Stimulated activated CD4-positive, alpha-beta T cell treated with anti-CD3 and anti-CD28 coated beads, Interleukin-1b, Interleukin-23, amount 100 ng/mL, for 24 hours (primary cell): Measurements from ENCODE around the gene SMYD3.

Experiments used
- DNase-seq, 4 experiments: peaks; one replicate each; pipeline ENCODE4 v3.0.0-alpha.2; 2020; ENCODE audit warnings: low read depth in 4 of 4, low spot score in 1 of 4

SMYD3 gene

DNA sequence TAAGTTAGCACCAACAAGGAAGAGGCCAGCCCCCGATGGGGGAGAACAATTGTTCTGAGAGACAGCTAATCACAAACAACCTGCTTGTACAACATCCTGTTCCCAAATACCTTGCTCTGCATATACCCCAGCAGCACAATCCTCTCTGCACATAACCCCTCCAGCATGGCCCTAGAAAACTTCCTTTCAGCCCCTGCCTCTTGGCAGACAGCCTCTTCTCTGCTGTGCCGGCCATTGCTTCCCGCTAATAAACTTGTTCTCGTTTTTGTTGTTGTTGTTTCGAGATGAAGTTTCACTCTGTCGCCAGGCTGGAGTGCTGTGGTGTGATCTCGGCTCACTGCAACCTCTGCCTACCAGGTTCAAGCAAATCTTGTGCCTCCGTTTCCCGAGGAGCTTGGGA, 392.7 kb downstream of the SMYD3 start:
- DNase-seq = no peak

DNA sequence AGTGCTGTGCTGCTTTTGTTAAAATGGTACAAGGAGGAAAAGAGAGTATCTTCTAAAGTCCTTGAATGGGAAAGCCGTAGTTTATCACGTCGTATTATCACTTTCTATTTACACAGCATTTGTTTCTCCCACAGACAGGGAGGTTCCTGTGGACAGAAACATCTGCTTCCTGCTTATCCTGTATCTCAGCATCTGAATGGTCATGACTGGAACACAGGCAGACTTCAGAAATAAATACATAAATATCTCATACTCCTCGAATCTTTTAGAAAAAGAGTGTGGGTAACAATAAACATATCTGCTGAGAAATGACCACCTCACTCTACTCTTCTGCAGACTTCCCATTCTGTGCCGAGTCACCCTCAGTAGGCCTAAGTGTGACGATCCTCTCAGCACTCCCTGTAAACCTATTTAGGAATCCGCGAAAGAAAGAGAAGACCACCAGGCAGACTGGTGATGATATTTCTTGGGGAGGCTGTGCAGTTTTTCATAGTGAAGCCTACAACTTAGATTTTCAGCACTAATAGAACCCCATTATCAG, 393.5 kb downstream of the SMYD3 start:
- no peak for DNase-seq

DNA sequence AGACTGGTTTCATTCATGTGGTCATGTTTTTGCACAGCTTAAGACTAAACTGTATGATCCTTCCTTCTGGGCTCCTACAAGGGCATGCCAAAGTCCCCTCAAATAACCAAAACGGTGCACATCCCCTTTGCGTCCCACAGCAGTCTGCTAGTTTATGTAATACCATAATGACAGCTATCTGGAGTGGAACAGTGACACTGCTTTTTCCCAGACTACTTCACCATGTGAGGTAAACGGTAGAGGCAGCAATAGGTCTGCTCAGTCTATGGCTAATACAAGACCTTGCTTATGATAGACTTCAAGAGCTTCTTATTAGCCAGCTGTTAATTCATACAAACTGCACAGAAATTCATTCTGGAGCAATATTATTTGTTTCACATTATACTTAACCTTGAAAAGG, 395.5 kb downstream of the SMYD3 start:
- no peak for DNase-seq

DNA sequence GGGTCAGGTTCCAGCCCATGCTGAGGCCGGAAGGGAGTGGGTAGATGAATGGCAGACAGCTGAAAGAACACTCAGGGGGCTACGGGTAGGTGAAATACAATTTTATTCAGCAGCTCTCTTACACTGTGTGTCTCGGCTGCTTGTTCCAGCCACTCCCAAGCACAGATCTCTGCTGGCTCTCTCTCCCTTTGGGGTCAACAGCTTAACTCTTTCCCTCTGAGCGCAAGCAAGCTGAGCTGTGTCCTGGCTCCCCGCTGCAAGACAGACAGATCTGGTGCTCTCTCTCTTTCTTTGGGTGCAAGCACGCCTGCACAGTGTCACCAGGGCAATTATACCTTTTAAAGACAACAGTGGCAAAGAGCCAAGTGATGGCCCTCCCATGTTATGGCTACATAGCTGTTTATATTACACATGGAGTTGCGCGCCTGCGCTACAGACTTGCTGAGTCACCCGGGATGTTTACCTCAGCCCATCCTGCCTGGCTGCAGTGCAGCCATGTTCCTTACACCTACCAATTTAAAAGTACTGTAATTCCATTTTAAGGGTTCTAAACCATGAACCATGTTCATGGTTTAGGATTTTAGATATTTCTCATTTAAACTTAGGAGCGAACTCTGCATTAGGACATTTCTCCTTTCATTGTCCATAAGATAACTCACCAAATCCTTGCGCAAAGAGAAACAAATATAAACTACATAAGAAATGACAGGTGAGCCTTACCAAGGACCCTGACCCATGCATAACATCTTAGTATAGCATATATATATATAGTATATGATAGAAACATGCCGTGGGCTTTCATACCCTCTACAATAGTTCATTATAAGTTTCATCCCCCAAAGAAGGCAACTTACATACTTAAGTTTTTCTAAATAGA, 396.5 kb downstream of the SMYD3 start:
- DNase-seq = no peak

DNA sequence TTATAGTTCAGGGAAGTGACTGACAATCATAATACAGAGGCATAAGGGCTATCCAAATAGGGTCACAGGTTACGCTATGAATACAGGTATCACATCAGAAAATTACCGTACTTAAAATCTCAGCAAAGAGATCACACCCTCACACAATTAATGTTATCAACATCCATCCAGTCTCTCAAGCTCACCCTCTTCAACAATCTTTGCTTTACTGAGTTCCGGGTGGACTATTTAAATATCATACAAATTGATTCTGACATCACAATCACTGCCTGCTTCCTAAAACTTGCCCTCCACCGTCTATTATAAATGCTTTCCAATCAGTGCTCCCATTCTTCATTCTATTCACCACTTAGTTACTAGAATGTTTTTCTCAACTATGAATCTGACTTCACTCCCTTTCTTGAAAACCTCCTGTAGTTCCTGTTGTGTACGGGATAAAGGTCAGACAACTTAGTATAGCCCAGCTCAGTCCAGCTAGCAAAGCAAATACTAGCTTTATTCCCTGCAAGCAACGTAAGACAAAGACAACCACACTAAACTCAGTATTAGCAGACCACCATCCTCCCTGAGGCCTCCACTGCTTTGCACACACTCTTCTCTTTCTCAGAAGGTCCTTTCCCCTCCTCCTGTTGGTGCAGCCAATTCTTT, 398.7 kb downstream of the SMYD3 start:
- DNase-seq = no peak

DNA sequence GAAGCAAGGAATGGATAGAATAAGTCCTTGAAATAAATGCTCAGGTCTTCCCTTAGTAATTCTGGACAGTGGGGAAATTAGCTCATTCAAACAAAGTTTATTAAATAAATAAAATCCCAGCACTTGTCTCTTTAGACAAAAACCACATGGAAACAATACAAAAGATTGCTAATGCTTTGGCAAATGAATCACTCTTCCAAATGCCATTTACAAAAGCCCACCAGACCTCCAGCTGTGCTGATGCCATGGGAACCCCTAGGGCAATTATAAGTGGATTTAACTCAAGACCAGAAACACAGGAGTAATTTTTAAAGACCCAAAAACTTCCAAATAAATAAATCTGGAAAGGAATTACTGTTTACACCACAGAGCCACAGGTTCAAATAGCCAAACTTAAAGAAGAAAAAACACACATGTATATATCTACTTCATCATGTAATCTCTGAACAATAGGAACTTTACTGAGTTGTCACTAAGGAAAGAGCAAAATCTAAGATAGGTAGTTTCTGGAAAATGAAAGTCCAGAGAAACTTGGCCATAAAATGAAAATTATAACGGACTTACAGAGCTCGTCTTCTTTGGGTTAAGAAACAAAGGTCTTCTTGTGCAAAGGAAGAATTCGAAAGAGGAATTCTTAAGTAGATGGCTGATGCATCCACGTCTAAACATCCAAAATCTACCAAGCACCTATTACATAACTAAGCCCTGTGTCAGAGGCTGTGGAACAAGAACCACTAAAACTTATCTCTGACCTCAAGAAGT, 399.4 kb downstream of the SMYD3 start:
- DNase-seq = no peak

DNA sequence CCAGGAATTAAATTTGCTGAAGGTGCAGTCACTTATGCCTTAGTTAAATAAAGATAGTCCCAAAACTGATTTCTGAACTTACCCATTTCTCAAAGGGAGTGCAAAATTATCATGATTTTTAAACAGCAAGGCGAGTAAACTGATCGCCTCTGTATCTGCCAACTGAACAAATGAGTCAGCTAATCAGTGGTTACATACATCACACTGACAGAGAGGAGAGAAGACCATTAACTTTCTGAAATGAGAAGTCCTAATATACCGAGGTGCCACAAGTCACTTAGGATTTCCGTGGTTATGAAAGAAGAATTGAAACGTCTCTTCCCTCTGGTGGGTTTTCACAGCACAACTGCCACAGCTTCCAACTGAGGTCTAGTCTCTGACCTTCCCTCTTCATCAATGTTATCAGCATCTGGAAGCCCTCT, 400.7 kb downstream of the SMYD3 start:
- no peak for DNase-seq

DNA sequence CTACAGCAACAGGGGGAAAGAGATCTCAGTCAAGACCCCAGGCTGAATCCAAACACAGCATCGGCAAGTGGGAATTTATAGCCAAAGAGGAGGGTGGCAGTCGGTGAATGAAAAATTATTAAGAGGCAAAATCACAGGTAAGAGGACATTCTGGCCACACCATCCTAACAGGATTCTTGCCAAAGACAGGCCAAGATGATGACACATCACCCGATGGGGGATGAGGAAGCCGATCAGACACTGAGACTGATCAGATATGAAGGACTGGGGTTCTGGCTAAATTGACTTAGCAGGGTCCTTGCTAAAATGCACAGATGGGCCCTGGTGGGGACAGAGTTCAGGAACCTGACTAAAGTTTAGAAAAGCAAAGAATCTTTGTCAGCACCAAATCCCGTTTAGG, 402.2 kb downstream of the SMYD3 start:
- DNase-seq = no peak

DNA sequence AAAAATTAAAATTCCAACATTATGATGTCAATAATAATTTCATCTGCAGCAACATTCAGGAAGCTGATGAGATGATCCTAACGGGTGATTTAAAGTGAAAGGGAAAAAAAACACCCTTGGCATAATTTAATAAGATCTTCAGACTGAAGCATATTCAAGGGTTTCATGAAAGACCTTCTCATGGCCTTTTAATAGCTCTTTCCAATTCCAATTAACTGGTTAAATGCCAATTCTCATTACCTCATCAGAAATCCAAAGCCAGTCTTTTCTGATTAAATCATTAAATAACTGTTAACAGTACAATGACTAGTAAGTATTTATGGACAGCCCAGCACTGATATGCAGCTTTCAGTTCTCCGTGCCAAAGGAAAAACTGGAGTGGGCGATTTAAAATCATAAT, 407.5 kb downstream of the SMYD3 start:
- no peak for DNase-seq

DNA sequence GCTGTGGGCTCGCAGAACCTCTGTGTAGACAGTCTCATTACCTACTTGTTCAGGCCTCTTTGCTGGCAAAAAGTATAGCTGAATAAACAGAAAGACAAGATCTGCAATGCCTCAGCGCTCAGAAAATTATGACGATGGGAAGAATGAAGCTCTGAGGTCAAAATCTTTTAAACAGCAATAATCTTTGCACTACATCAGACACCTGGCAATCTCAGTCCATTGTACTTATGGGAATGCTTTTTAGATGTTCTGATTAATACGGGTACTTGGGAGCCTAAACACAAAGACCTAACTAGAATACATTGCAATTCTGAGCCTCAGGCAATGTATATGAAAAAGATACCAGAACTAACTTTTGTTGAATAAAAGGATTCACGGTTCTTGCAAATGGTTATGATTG, 410.7 kb downstream of the SMYD3 start:
- no peak for DNase-seq

DNA sequence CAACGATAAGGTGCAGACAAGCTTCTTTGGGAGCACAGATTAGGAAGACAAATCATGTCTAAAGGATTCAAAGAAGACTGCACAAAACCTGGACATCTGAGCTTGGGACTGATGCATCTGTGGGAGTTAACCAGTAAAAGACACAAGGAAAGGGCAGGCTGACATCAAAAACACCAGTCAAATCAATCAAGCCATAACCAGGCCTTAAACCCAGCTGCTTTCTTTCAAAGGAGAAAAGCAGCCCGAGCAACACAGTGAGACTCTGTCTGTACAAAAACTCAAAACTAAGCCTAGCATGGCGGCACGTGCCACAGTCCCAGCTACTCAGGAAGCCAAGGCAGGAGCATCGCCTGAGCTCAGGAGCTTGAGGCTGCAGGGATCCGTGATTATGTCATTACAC, 411.6 kb downstream of the SMYD3 start:
- no peak for DNase-seq

DNA sequence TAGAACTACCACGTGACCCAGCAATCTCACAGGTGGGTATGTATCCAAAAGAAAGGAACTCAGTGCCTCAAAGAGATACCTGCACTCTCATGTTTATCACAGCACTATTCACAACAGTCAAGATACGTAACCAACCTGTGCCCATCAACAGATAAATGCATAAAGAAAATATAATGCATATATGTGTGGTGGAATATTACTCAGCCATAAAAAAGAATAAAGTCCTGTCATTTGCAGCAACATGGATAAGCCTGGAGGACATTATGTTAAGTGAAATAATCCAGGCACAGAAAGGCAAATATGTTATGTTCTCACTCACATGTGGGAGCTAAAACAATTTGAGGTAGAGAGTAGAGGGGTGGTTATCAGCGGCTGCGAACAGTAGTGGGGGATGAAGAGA, 413.8 kb downstream of the SMYD3 start:
- DNase-seq = no peak

DNA sequence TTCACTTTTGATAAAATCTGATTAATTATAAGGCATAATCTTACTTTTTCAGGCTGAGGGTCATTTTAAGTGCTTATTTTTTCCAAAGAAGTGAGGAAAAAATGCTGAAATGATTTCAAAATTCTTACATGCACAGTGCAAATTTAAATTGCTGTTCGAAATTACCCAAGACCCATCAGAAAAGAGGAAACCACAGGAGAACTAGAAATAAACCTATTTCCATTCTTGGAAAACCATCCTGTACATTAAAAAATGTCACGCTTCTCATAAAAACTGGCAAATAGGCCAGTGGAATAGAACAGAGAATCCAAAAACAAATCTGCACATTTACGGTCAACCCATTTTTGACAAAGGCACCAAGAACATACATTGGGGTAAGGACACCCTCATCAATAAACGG, 414.9 kb downstream of the SMYD3 start:
- DNase-seq = no peak

DNA sequence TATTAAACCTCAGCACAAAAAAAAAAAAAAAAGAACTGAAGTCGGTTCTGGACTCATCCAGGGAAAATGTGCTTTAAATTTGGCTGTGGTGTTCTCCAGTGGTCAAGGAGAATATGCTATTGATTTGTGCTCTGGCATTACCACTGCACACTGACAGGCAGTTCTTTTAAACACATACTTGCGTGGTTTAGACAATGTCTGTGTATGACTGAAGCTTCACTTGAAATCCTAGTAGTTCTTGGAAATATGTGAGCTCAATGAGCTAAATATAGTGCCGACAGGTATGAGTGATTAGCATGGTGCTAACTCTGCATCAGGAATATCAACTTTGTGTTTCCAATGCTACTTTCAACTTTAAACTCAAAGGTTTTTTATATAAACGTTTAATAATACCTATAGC, 415.6 kb downstream of the SMYD3 start:
- DNase-seq = no peak

DNA sequence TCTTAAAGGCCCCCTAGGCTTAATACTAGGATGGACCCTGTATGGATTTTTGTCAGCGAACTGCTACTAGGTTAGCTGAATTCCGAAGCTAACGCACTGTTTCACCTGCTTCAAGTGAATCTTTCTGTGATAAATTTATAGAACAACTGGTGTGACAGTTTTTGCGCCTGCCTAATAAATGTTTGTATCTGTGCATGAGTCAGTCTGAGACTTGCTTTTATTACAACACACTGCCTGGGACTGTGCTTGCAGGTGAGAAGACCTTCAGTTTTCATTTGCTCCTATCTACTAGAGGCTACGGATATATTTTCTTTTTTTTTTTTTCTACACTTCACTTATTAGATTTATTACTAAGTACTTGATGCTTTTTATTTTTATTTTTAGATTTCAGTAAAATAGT, 420.9 kb downstream of the SMYD3 start:
- DNase-seq = no peak

DNA sequence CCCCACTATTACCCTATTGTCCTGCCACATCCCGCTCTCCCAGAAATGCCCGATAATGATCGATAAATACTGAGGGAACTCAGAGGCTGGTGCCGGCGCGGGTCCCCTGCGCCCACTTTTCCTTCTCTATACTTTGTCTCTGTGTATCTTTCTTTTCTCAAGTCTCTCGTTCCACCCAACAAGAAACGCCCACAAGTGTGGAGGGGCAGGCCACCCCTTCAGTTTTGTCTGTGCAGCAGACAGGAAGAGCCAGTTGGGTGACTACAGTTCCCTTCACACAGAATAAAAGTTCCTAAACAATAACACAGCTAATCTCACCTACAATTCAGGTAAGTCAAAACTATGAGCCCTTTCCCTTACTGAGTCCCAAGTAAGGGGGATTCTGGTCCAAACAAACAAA, 423.7 kb downstream of the SMYD3 start:
- DNase-seq = no peak

DNA sequence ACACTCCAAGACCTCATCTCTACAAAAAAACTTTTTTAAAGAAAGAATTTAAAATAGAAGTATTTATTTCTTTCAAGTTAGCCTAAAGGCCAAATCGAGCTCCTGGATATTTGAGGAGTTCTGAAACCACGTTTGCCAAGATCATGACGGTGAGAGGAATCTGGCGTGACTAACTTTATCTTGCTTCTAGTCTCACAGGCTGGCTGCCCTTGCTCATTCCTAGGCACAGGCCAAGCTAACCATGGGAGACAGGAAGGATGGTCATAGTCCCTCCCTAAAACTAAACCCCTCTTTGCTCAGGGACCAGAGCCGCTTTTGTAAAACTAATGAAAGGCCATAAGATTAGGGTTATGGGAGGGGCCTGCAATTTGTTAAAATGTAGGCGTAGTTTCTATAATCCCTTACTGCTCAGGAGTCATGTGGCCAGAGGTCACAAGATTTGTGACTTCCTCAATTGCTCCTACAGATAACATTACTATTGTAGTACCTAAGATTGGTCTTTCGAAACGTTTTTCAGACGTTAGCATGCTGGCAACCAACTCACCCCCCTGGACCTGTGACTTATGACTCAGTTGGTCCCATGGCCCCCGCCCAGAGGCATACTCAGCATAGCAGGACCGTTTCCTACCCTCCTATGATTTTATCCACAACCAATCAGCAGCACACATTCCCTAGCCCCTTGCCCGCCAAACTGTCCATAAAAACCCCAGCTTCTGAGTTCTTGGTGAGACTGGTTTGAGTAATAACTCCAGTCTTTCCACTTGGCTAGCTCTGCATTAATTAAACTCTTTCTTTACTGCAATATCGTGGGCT, 425.0 kb downstream of the SMYD3 start:
- no peak for DNase-seq

DNA sequence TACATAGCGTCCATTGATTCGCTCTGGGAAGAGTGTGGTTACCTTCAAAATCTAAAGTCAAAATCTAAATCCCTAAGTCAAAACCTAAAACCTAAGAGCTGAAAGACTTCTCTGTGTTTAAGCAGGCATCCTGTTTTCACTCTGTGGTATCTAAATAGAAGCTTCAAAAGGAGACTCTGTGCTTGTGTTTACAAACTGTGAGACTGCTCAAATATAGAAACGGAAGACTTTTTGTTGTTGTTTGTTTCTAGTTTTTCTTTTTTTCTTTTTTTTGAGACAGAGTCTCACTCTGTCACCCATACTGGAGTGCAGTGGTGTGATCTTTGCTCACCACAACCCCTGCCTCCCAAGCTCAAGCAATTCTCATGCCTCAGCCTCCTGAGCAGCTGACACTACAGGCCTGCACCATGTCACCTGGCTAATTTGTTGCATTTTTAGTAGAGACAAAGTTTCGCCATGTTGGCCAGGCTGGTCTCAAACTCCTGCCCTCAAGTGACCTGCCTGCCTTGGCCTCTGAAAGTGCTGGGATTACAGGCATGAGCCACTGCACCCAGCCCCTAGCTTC, 425.9 kb downstream of the SMYD3 start:
- no peak for DNase-seq

DNA sequence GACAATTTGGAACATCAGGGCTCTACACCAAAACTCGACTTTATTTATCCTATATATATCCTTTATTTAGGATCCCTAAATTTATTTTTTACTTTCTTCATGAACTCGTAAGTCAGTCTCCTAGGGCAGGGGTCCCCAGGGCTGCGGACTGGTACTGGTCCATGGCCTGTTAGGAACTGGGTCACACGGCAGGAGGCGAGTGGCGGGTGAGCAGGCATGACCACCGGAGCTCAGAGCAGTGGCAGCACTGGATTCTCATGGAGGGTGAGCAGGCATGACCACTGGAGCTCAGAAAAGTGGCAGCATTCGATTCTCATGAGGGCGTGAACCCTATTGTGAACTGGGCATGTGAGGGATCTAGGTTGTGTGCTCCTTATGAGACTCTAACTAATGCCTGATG, 427.0 kb downstream of the SMYD3 start:
- DNase-seq = no peak

DNA sequence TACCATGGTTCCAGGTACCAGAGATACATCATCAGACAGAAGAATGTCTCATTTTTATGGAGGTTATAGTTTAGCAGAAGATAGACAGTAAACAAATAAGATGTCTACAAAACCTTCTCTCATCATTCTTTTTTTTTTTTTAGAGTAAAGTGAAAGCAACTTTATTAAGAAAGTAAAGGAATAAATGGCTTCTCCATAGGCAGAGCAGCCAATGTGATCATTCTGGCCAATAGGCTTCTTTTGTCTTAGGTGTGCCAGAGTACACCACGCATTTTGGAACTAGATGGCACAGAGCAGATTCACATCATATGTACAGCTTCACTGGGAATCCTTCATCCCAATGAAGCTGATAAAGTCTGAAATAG, 428.2 kb downstream of the SMYD3 start:
- no peak for DNase-seq
